DMS79 (cell line): ENCODE results near the gene KLKB1.

Experiments used
- DNase-seq: peaks from one replicate; lab custom pipeline; 2025; lab: John Stamatoyannopoulos, UW

KLKB1 gene

DNA sequence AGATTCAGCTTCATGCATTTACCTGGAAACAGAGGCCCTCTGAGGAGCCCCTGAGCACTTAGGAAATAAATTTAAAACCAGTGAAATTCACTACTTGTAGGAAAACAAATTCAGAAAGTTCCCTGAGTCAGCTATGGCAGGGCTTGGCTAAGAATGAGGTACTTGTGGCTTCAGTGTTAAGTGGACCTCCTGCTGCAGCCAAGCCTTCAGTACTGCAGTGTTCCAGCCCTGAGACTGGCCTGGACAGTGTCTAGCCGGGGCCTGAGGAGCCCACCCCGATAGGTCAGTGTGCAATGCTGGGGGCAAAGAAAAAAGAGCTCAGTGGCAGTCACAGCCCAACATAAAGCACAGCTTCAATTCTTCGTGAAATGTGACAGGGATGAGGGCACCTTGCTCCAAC, 80.6 kb downstream of the KLKB1 start:
- DNase-seq: no peak
